B cell (primary cell): ENCODE measurements around the gene AASS. TPM values are rescaled to one million over a fixed set of nuclear protein-coding genes. Genes with fewer than 3 reads are reported as not detected.

Experiments
- ATAC-seq: fragments of 200-7000 bp; cut with Tn5 transposase; one replicate; pipeline ENCODE4 v1.10.0; 2021; ENCODE audit warnings: low read depth, mild to moderate bottlenecking, moderate number of reproducible peaks, moderate library complexity
- CTCF ChIA-PET: fragments of 350-600 bp; sonication (Branson Sonifier 250); formaldehyde crosslinking; loops from one replicate; lab custom pipeline; 2021; ENCODE audit warnings: antibody characterized with exemption, inconsistent platforms; lab: Charles Lee
- POLR2A ChIA-PET: fragments of 350-600 bp; sonication (Branson Sonifier 250); formaldehyde crosslinking; loops from one replicate; lab custom pipeline; 2021; ENCODE audit warnings: antibody characterized with exemption; lab: Charles Lee
- DNase-seq: peaks from one replicate; pipeline ENCODE4 v3.0.0; 2013
- H2AFZ ChIP-seq: 2 replicates; pipeline ENCODE4 v1.6.1; 2012; ENCODE audit warnings: mild to moderate bottlenecking, low read depth, low read length; ENCODE audit not compliant: insufficient read depth, poor library complexity, severe bottlenecking
- H3K27ac ChIP-seq, 2 donors: 1 replicate in 1 of 2; 2 replicates in 1 of 2; pipeline ENCODE4 v1.5.1; 2012 to 2013; ENCODE audit warnings: low read length in 2 of 2, mild to moderate bottlenecking in 2 of 2, moderate library complexity in 1 of 2
- H3K27me3 ChIP-seq, 4 experiments: fragments of 200-600 bp in 1 of 4; sonication (generic) in 1 of 4; replicated peaks in 1 of 4; 1 replicate in 2 of 4; 2 replicates in 2 of 4; pipeline versions ENCODE4 v1.6.1 to v1.7.0; 2013 to 2016; ENCODE audit warnings: low read length in 3 of 4, mild to moderate bottlenecking in 2 of 4, mixed read lengths in 1 of 4, moderate library complexity in 1 of 4; ENCODE audit not compliant: insufficient read depth in 4 of 4, control insufficient read depth in 3 of 4; ENCODE audit errors: control extremely low read depth in 1 of 4
- H3K36me3 ChIP-seq, 2 experiments: replicated peaks in 1 of 2; 1 replicate in 1 of 2; 2 replicates in 1 of 2; pipeline versions ENCODE4 v1.6.1 to v1.7.1; 2013; ENCODE audit warnings: low read length in 1 of 2; ENCODE audit not compliant: insufficient read depth in 2 of 2, control insufficient read depth in 1 of 2; ENCODE audit errors: control extremely low read depth in 1 of 2, extremely low read depth in 1 of 2
- H3K4me1 ChIP-seq, 2 donors: fragments of 200-600 bp in 1 of 2; sonication (generic) in 1 of 2; 1 replicate in 1 of 2; 2 replicates in 1 of 2; pipeline versions ENCODE4 v1.5.1 to v1.6.1; 2013 to 2017; ENCODE audit warnings: low read length in 2 of 2; ENCODE audit not compliant: control insufficient read depth in 2 of 2, insufficient read depth in 2 of 2
- H3K4me2 ChIP-seq: replicated peaks from 2 replicates; pipeline ENCODE3; 2012; ENCODE audit warnings: mild to moderate bottlenecking, low read depth, low read length; ENCODE audit not compliant: poor library complexity, severe bottlenecking
- H3K4me3 ChIP-seq, 5 experiments: fragments of 200-600 bp in 1 of 5; sonication (generic) in 1 of 5; 1 replicate in 3 of 5; 2 replicates in 2 of 5; pipeline versions ENCODE4 v1.5.1 to v1.7.0; 2011 to 2016; ENCODE audit warnings: low read length in 4 of 5, mild to moderate bottlenecking in 4 of 5, low read depth in 2 of 5, control low read depth in 1 of 5, moderate library complexity in 1 of 5; ENCODE audit not compliant: insufficient read depth in 1 of 5; ENCODE audit errors: control extremely low read depth in 1 of 5, extremely low read depth in 1 of 5
- H3K79me2 ChIP-seq: fragments of 200-600 bp; sonication (generic); one replicate; pipeline ENCODE4 v1.6.0; 2016; ENCODE audit warnings: low read length; ENCODE audit not compliant: control insufficient read depth, insufficient read depth
- H3K9ac ChIP-seq: fragments of 200-600 bp; sonication (generic); 2 replicates; pipeline ENCODE4 v1.6.1; 2017; ENCODE audit warnings: mild to moderate bottlenecking, low read length, moderate library complexity
- H3K9me3 ChIP-seq, 3 donors: one replicate each; pipeline versions ENCODE4 v1.6.1 to v1.7.1; 2013; ENCODE audit warnings: low read length in 2 of 3; ENCODE audit not compliant: control insufficient read depth in 2 of 3, insufficient read depth in 1 of 3; ENCODE audit errors: control extremely low read depth in 1 of 3
- H4K20me1 ChIP-seq: 2 replicates; pipeline ENCODE4 v1.6.0; 2012; ENCODE audit warnings: mild to moderate bottlenecking, low read length; ENCODE audit not compliant: insufficient read depth, control insufficient read depth, poor library complexity, severe bottlenecking
- H3K27ac Mint-ChIP-seq: one replicate; pipeline ENCODE4 v1.8.0; 2021; ENCODE audit warnings: mixed read lengths
- H3K27me3 Mint-ChIP-seq: one replicate; pipeline ENCODE4 v1.8.0; 2021; ENCODE audit warnings: mixed read lengths
- H3K4me1 Mint-ChIP-seq: one replicate; pipeline ENCODE4 v1.8.0; 2021; ENCODE audit warnings: mixed read lengths
- H3K4me3 Mint-ChIP-seq: one replicate; pipeline ENCODE4 v1.8.0; 2021; ENCODE audit warnings: mixed read lengths
- H3K9me3 Mint-ChIP-seq: one replicate; pipeline ENCODE4 v1.8.0; 2022; ENCODE audit warnings: mixed read lengths; ENCODE audit not compliant: insufficient read depth
- EZH2 ChIP-seq: IDR thresholded peaks from 2 replicates; pipeline ENCODE4 v1.6.1; 2012; ENCODE audit warnings: borderline replicate concordance, low read depth, mild to moderate bottlenecking, moderate library complexity, low read length; ENCODE audit not compliant: insufficient read depth, poor library complexity, severe bottlenecking
- WGBS: methylation state at CpG from one replicate; pipeline ENCODE4 v1.1.5; 2013; ENCODE audit warnings: missing lambda C conversion rate; ENCODE audit not compliant: insufficient coverage; 5-methylcytosine and 5-hydroxymethylcytosine counted together
- intact Hi-C: fragments of 100-400 bp; cut with micrococcal nuclease; formaldehyde crosslinking; loops from one replicate; pipeline ENCODE4 v1.10.0; 2022
- polyA plus RNA-seq: library from polyadenylated mRNA; depleted of rRNA; stranded (reverse); fragments of >200 nt; gene quantifications from 2 replicates; pipeline ENCODE4 v1.2.3, GENCODE V29; 2012
- total RNA-seq, 2 donors: library from RNA; stranded (reverse); fragments of 120-200 nt in 1 of 2; gene quantifications; 1 replicate in 1 of 2; 2 replicates in 1 of 2; pipeline versions ENCODE4 v1.2.3 to v1.2.4, GENCODE V29; 2013 to 2022
- TF ChIP-seq, protein P1 (sequence below): fragments of 200-600 bp; IDR thresholded peaks from one replicate; pipeline ENCODE4 v1.8.0; 2022; ENCODE audit warnings: antibody characterized with exemption, mild to moderate bottlenecking

AASS gene
- total and polyA plus RNA-seq, 2 donors (not counting 1 experiment from before 2014, with no cell fraction given): 2.1 to 10.6 TPM

DNA sequence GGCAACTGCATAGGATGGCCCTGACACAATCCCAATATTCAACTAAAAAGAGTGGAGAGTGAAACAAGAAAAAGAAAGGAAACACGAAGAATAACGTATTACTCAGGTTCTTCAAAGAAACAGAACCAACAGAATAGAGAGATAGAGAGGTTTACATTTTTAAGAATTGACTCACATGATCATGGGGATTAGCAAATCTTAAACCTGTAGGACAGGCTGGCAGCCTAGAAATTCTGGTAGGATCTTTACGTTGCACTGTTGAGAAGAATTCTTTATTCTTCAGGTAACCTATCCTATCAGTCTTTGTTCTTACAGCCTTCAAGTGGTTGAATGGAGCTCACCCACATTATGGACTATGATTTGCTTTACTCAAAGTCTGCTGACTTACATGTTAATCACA, 103.9 kb downstream of the AASS start:
- TF ChIP-seq EZH2: no peak
- TF ChIP-seq, protein P1, sequence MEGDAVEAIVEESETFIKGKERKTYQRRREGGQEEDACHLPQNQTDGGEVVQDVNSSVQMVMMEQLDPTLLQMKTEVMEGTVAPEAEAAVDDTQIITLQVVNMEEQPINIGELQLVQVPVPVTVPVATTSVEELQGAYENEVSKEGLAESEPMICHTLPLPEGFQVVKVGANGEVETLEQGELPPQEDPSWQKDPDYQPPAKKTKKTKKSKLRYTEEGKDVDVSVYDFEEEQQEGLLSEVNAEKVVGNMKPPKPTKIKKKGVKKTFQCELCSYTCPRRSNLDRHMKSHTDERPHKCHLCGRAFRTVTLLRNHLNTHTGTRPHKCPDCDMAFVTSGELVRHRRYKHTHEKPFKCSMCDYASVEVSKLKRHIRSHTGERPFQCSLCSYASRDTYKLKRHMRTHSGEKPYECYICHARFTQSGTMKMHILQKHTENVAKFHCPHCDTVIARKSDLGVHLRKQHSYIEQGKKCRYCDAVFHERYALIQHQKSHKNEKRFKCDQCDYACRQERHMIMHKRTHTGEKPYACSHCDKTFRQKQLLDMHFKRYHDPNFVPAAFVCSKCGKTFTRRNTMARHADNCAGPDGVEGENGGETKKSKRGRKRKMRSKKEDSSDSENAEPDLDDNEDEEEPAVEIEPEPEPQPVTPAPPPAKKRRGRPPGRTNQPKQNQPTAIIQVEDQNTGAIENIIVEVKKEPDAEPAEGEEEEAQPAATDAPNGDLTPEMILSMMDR: no peak
- Mint-ChIP-seq H3K9me3 (no peaks in the 10 kb centered on the region), H3K4me1 (no peaks in the 10 kb centered on the region), H3K4me3 (no peak overlapping the region), H3K27me3 (peaks cover 3% of the 10 kb centered on the region), H3K27ac (no peak overlapping the region)
- H4K20me1 ChIP-seq: no peaks in the 10 kb centered on the region
- ChIA-PET CTCF (no interaction called here), POLR2A (no interaction called here)
- no peaks in the 10 kb centered on the region for H3K36me3 ChIP-seq
- no peak overlapping the region for H3K27ac ChIP-seq
- H3K9ac ChIP-seq: no peak overlapping the region
- no peak overlapping the region for H2AFZ ChIP-seq
- intact Hi-C loops: no loop called here
- ATAC-seq (no peak), DNase-seq (no peak)
- H3K4me1 ChIP-seq: no peaks in the 10 kb centered on the region
- no peaks in the 10 kb centered on the region for H3K9me3 ChIP-seq
- H3K4me2 ChIP-seq: no peak overlapping the region
- no peaks in the 10 kb centered on the region for H3K79me2 ChIP-seq
- H3K27me3 ChIP-seq: no peaks in the 10 kb centered on the region
- WGBS: no CpG with 5 or more reads among the region's 3 CpGs
- H3K4me3 ChIP-seq: no peak overlapping the region

DNA sequence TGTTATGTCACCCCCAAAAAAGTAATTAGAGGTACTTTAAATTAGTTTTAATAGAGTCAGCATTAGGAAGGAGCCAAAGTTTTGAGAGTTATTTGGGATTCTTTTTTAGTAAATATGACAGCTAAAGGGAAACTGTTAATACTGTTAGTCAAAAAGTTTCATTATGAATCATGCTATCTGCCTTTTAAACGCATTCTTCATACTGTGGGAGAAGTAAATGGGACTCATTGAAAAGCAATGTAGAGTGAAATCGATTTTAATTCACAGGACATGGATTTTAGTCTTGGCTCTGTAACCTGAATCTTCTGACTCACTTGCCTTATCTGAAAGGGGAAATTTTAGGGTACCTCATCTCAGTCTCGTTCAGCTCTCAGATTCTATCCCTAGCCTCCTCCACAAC, 105.1 kb downstream of the AASS start:
- Histone ChIP-seq H3K9me3 (no peaks in the 10 kb centered on the region), H3K4me2 (no peak overlapping the region), H3K4me1 (no peaks in the 10 kb centered on the region), H2AFZ (no peak overlapping the region), H3K9ac (no peak overlapping the region), H3K27ac (no peak overlapping the region), H3K79me2 (no peaks in the 10 kb centered on the region), H3K36me3 (no peaks in the 10 kb centered on the region), H3K27me3 (no peaks in the 10 kb centered on the region), H3K4me3 (no peak overlapping the region), H4K20me1 (no peaks in the 10 kb centered on the region)
- ATAC-seq (no peak), DNase-seq (no peak)
- TF ChIP-seq, protein P1: no peak
- no peak for TF ChIP-seq EZH2
- no peak overlapping the region for H3K4me3 Mint-ChIP-seq
- no peaks in the 10 kb centered on the region for H3K4me1 Mint-ChIP-seq
- WGBS: no CpG with 5 or more reads among the region's 3 CpGs
- CTCF ChIA-PET: no interaction called here
- no peaks in the 10 kb centered on the region for H3K9me3 Mint-ChIP-seq
- intact Hi-C loops: no loop called here
- POLR2A ChIA-PET: no interaction called here
- peaks cover 3% of the 10 kb centered on the region for H3K27me3 Mint-ChIP-seq
- H3K27ac Mint-ChIP-seq: no peak overlapping the region
